ENCODE results near the gene VWA8.
"Not testable (repeated sequence)": the region's sequence is repeated elsewhere in the genome, so short reads cannot be mapped to it uniquely, and the experiment has no call there.

Gene VWA8

GRCh38 chr13:41765020-41765419, 195.9 kb downstream of the VWA8 start:
- H3K4me1 ChIP-seq (ENCODE audit: control insufficient read depth in 2 of 2, insufficient read depth in 2 of 2, low read length in 2 of 2), result no peaks in the 10 kb centered on the region
- no peaks in the 10 kb centered on the region for H3K27me3 ChIP-seq (ENCODE audit: control insufficient read depth in 2 of 2, insufficient read depth in 2 of 2, low read length in 2 of 2)
- no peak overlapping the region for H3K9ac ChIP-seq (ENCODE audit: low read depth in 1 of 2, low read length in 2 of 2)
- H3K27ac ChIP-seq (ENCODE audit: low read depth in 2 of 2, low read length in 2 of 2), result no peak overlapping the region
- no peaks in the 10 kb centered on the region for H3K9me3 ChIP-seq (ENCODE audit: control insufficient read depth in 2 of 2, low read length in 2 of 2)
- no peak overlapping the region for H3K4me3 ChIP-seq (ENCODE audit: low read length in 2 of 2)
- no peaks in the 10 kb centered on the region for H3K36me3 ChIP-seq (ENCODE audit: control insufficient read depth in 2 of 2, insufficient read depth in 2 of 2, low read length in 2 of 2)

GRCh38 chr13:41764558-41764957, 196.4 kb downstream of the VWA8 start:
- Histone ChIP-seq H3K9me3 (ENCODE audit: control insufficient read depth in 2 of 2, low read length in 2 of 2) (no peaks in the 10 kb centered on the region), H3K27me3 (ENCODE audit: control insufficient read depth in 2 of 2, insufficient read depth in 2 of 2, low read length in 2 of 2) (no peaks in the 10 kb centered on the region), H3K9ac (ENCODE audit: low read depth in 1 of 2, low read length in 2 of 2) (no peak overlapping the region), H3K36me3 (ENCODE audit: control insufficient read depth in 2 of 2, insufficient read depth in 2 of 2, low read length in 2 of 2) (no peaks in the 10 kb centered on the region), H3K27ac (ENCODE audit: low read depth in 2 of 2, low read length in 2 of 2) (no peak overlapping the region), H3K4me3 (ENCODE audit: low read length in 2 of 2) (no peak overlapping the region), H3K4me1 (ENCODE audit: control insufficient read depth in 2 of 2, insufficient read depth in 2 of 2, low read length in 2 of 2) (no peaks in the 10 kb centered on the region)

GRCh38 chr13:41763782-41764181, 197.1 kb downstream of the VWA8 start:
- no peaks in the 10 kb centered on the region for H3K27me3 ChIP-seq (ENCODE audit: control insufficient read depth in 2 of 2, insufficient read depth in 2 of 2, low read length in 2 of 2)
- no peak overlapping the region for H3K27ac ChIP-seq (ENCODE audit: low read depth in 2 of 2, low read length in 2 of 2)
- H3K4me3 ChIP-seq (ENCODE audit: low read length in 2 of 2), result no peak overlapping the region
- H3K9ac ChIP-seq (ENCODE audit: low read depth in 1 of 2, low read length in 2 of 2), result no peak overlapping the region
- H3K9me3 ChIP-seq (ENCODE audit: control insufficient read depth in 2 of 2, low read length in 2 of 2), result no peaks in the 10 kb centered on the region
- H3K4me1 ChIP-seq (ENCODE audit: control insufficient read depth in 2 of 2, insufficient read depth in 2 of 2, low read length in 2 of 2), result no peaks in the 10 kb centered on the region
- no peaks in the 10 kb centered on the region for H3K36me3 ChIP-seq (ENCODE audit: control insufficient read depth in 2 of 2, insufficient read depth in 2 of 2, low read length in 2 of 2)

- no peaks in the 10 kb centered on the region for H3K9me3 ChIP-seq (ENCODE audit: control insufficient read depth in 2 of 2, low read length in 2 of 2)
- no peak overlapping the region for H3K9ac ChIP-seq (ENCODE audit: low read depth in 1 of 2, low read length in 2 of 2)
- H3K36me3 ChIP-seq (ENCODE audit: control insufficient read depth in 2 of 2, insufficient read depth in 2 of 2, low read length in 2 of 2), result no peaks in the 10 kb centered on the region
- no peaks in the 10 kb centered on the region for H3K27me3 ChIP-seq (ENCODE audit: control insufficient read depth in 2 of 2, insufficient read depth in 2 of 2, low read length in 2 of 2)
- no peak overlapping the region for H3K27ac ChIP-seq (ENCODE audit: low read depth in 2 of 2, low read length in 2 of 2)
- no peak overlapping the region for H3K4me3 ChIP-seq (ENCODE audit: low read length in 2 of 2)
- no peaks in the 10 kb centered on the region for H3K4me1 ChIP-seq (ENCODE audit: control insufficient read depth in 2 of 2, insufficient read depth in 2 of 2, low read length in 2 of 2)
Measured at GRCh38 chr13:41762796-41763195, 198.1 kb downstream of the VWA8 start.

- no peak overlapping the region for H3K27ac ChIP-seq (ENCODE audit: low read depth in 2 of 2, low read length in 2 of 2)
- no peaks in the 10 kb centered on the region for H3K27me3 ChIP-seq (ENCODE audit: control insufficient read depth in 2 of 2, insufficient read depth in 2 of 2, low read length in 2 of 2)
- H3K4me1 ChIP-seq (ENCODE audit: control insufficient read depth in 2 of 2, insufficient read depth in 2 of 2, low read length in 2 of 2), result no peaks in the 10 kb centered on the region
- H3K9ac ChIP-seq (ENCODE audit: low read depth in 1 of 2, low read length in 2 of 2), result no peak overlapping the region
- H3K4me3 ChIP-seq (ENCODE audit: low read length in 2 of 2), result no peak overlapping the region
- H3K36me3 ChIP-seq (ENCODE audit: control insufficient read depth in 2 of 2, insufficient read depth in 2 of 2, low read length in 2 of 2), result no peaks in the 10 kb centered on the region
- H3K9me3 ChIP-seq (ENCODE audit: control insufficient read depth in 2 of 2, low read length in 2 of 2), result no peaks in the 10 kb centered on the region
Measured at GRCh38 chr13:41756198-41756880, 204.6 kb downstream of the VWA8 start.

- no peaks in the 10 kb centered on the region for H3K27me3 ChIP-seq (ENCODE audit: control insufficient read depth in 2 of 2, insufficient read depth in 2 of 2, low read length in 2 of 2)
- no peak overlapping the region for H3K4me3 ChIP-seq (ENCODE audit: low read length in 2 of 2)
- no peaks in the 10 kb centered on the region for H3K9me3 ChIP-seq (ENCODE audit: control insufficient read depth in 2 of 2, low read length in 2 of 2)
- no peaks in the 10 kb centered on the region for H3K4me1 ChIP-seq (ENCODE audit: control insufficient read depth in 2 of 2, insufficient read depth in 2 of 2, low read length in 2 of 2)
- no peaks in the 10 kb centered on the region for H3K36me3 ChIP-seq (ENCODE audit: control insufficient read depth in 2 of 2, insufficient read depth in 2 of 2, low read length in 2 of 2)
- H3K27ac ChIP-seq (ENCODE audit: low read depth in 2 of 2, low read length in 2 of 2), result no peak overlapping the region
- H3K9ac ChIP-seq (ENCODE audit: low read depth in 1 of 2, low read length in 2 of 2), result no peak overlapping the region
Measured at GRCh38 chr13:41751734-41752445, 209.0 kb downstream of the VWA8 start.

GRCh38 chr13:41751277-41751676, 209.6 kb downstream of the VWA8 start:
- Histone ChIP-seq H3K27ac (ENCODE audit: low read depth in 2 of 2, low read length in 2 of 2) (no peak overlapping the region), H3K9me3 (ENCODE audit: control insufficient read depth in 2 of 2, low read length in 2 of 2) (no peaks in the 10 kb centered on the region), H3K36me3 (ENCODE audit: control insufficient read depth in 2 of 2, insufficient read depth in 2 of 2, low read length in 2 of 2) (no peaks in the 10 kb centered on the region), H3K4me1 (ENCODE audit: control insufficient read depth in 2 of 2, insufficient read depth in 2 of 2, low read length in 2 of 2) (no peaks in the 10 kb centered on the region), H3K4me3 (ENCODE audit: low read length in 2 of 2) (no peak overlapping the region), H3K9ac (ENCODE audit: low read depth in 1 of 2, low read length in 2 of 2) (no peak overlapping the region), H3K27me3 (ENCODE audit: control insufficient read depth in 2 of 2, insufficient read depth in 2 of 2, low read length in 2 of 2) (no peaks in the 10 kb centered on the region)

GRCh38 chr13:41746259-41746658, 214.7 kb downstream of the VWA8 start:
- H3K4me1 ChIP-seq (ENCODE audit: control insufficient read depth in 2 of 2, insufficient read depth in 2 of 2, low read length in 2 of 2), result no peaks in the 10 kb centered on the region
- no peak overlapping the region for H3K27ac ChIP-seq (ENCODE audit: low read depth in 2 of 2, low read length in 2 of 2)
- no peak overlapping the region for H3K9ac ChIP-seq (ENCODE audit: low read depth in 1 of 2, low read length in 2 of 2)
- H3K9me3 ChIP-seq (ENCODE audit: control insufficient read depth in 2 of 2, low read length in 2 of 2), result no peaks in the 10 kb centered on the region
- no peak overlapping the region for H3K4me3 ChIP-seq (ENCODE audit: low read length in 2 of 2)
- peaks cover 0 to 4% of the 10 kb centered on the region in 2 donors for H3K36me3 ChIP-seq (ENCODE audit: control insufficient read depth in 2 of 2, insufficient read depth in 2 of 2, low read length in 2 of 2)
- H3K27me3 ChIP-seq (ENCODE audit: control insufficient read depth in 2 of 2, insufficient read depth in 2 of 2, low read length in 2 of 2), result no peaks in the 10 kb centered on the region

- H3K9ac ChIP-seq (ENCODE audit: low read depth in 1 of 2, low read length in 2 of 2); H3K27ac ChIP-seq (ENCODE audit: low read depth in 2 of 2, low read length in 2 of 2); H3K4me1 ChIP-seq (ENCODE audit: control insufficient read depth in 2 of 2, insufficient read depth in 2 of 2, low read length in 2 of 2); H3K27me3 ChIP-seq (ENCODE audit: control insufficient read depth in 2 of 2, insufficient read depth in 2 of 2, low read length in 2 of 2); H3K36me3 ChIP-seq (ENCODE audit: control insufficient read depth in 2 of 2, insufficient read depth in 2 of 2, low read length in 2 of 2); H3K4me3 ChIP-seq (ENCODE audit: low read length in 2 of 2); H3K9me3 ChIP-seq (ENCODE audit: control insufficient read depth in 2 of 2, low read length in 2 of 2): not testable (repeated sequence)
Measured at GRCh38 chr13:41745496-41745895, 215.4 kb downstream of the VWA8 start.

- H3K9me3 ChIP-seq (ENCODE audit: control insufficient read depth in 2 of 2, low read length in 2 of 2), result no peaks in the 10 kb centered on the region
- H3K27ac ChIP-seq (ENCODE audit: low read depth in 2 of 2, low read length in 2 of 2), result no peak overlapping the region
- no peak overlapping the region for H3K9ac ChIP-seq (ENCODE audit: low read depth in 1 of 2, low read length in 2 of 2)
- H3K36me3 ChIP-seq (ENCODE audit: control insufficient read depth in 2 of 2, insufficient read depth in 2 of 2, low read length in 2 of 2), result peaks cover 0 to 4% of the 10 kb centered on the region in 2 donors
- no peaks in the 10 kb centered on the region for H3K27me3 ChIP-seq (ENCODE audit: control insufficient read depth in 2 of 2, insufficient read depth in 2 of 2, low read length in 2 of 2)
- H3K4me3 ChIP-seq (ENCODE audit: low read length in 2 of 2), result no peak overlapping the region
- H3K4me1 ChIP-seq (ENCODE audit: control insufficient read depth in 2 of 2, insufficient read depth in 2 of 2, low read length in 2 of 2), result no peaks in the 10 kb centered on the region
Measured at GRCh38 chr13:41742917-41743552, 217.9 kb downstream of the VWA8 start.
